D721Med (cell line): ENCODE measurements around the gene PTPN6.

ENCODE experiments used
- DNase-seq: peaks from one replicate; pipeline ENCODE4 v3.0.0; 2011; ENCODE audit warnings: low spot score; ENCODE audit not compliant: insufficient read length
- FAIRE-seq: peaks from 2 replicates; lab custom pipeline; 2011; peaks lifted over from hg19 to GRCh38; lab: Jason Lieb, UNC
- CTCF ChIP-seq: IDR thresholded peaks from 2 replicates; pipeline ENCODE4 v1.5.1; 2012; ENCODE audit warnings: mild to moderate bottlenecking, control low read depth; ENCODE audit not compliant: insufficient read depth; ENCODE audit errors: missing control alignments

Gene PTPN6

DNA sequence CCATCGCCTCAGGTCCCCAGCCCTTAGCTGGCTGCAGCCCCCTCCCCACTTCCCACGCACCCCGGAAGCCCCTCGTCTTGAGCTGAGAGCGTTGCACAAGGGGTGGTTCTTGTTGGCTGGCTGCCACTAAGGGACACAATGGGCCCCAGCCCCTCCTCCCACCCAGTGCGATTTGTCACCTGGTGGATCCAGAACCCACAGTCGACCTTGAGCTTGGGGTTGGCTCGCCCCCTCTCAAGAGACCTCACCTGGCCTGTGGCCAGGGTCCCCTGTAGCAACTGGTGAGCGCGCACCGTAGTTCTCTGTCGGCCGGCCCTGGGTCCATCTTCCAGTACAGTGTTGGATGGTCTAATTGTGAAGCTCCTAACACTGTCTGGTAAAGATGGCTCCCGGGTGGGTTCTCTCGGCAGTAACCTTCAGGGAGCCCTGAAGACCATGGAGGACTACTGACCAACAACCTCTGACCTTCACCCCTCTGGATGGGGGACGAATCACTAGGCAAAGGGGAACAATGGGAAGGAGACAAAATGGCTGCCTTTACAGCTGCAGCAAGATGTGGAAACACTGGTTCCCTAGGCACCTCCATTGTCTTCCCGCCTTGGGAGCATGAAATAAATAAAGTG, 12.7 kb downstream of the PTPN6 start:
- no peak for TF ChIP-seq CTCF
- no peak for FAIRE-seq
- DNase-seq: no peak

DNA sequence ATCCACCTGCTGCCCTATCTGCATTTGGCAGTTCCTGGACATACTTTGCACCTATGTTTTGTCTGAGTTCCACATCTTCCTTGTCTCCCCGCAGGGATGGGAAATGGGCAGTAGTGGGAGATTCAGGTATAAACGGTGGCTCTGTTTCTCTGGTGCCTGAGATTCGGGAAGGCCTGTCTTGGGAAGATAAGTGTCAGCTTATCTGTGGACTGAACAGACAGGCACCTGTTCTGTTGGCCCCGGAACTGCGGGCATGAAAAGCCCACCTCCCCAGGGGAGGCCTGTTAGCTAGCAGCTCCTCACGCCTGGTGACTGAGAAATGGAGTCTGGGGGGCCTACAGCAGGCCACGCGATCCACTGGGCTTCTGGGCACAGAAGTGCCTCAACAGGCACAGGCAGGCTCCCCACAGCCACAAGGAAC, 13.5 kb downstream of the PTPN6 start:
- DNase-seq (no peak), FAIRE-seq (no peak)
- no peak for TF ChIP-seq CTCF

GRCh38 chr12:6965026-6965661, 14.0 kb downstream of the PTPN6 start:
- FAIRE-seq (no peak), DNase-seq (peak; percentile 92)
- TF ChIP-seq CTCF: peak; percentile 96

GRCh38 chr12:6965714-6966113, 14.6 kb downstream of the PTPN6 start:
- no peak for TF ChIP-seq CTCF
- no peak for FAIRE-seq

GRCh38 chr12:6966351-6966750, 15.2 kb downstream of the PTPN6 start:
- TF ChIP-seq CTCF: no peak
- DNase-seq: no peak
- FAIRE-seq: no peak

More at GRCh38 chr12:6965714-6966113, 14.6 kb downstream of the PTPN6 start:
- DNase-seq: no peak

DNA sequence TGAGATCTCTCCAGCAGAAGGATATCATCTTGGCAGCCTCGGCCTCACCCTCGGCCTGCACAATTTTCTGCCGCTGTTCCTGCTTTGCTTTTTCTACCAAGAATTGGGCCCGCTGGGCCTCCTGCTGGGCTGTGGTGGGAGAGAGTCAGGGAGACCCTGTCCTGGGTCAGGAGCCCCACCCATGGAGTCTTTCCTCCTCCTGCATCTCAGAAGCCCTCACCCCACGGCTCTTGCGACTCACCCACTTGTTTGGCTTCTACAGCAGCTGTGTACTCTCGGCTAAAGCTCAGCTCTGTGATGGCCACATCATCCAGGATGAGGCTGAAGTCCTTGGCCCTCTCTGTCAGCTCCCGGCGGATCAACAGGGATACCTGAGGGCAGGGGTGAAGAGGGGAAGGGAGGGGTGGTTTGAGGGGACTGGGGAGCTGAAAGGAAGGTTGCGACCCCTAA, 16.5 kb downstream of the PTPN6 start:
- DNase-seq (no peak), FAIRE-seq (no peak)
- TF ChIP-seq CTCF: no peak

DNA sequence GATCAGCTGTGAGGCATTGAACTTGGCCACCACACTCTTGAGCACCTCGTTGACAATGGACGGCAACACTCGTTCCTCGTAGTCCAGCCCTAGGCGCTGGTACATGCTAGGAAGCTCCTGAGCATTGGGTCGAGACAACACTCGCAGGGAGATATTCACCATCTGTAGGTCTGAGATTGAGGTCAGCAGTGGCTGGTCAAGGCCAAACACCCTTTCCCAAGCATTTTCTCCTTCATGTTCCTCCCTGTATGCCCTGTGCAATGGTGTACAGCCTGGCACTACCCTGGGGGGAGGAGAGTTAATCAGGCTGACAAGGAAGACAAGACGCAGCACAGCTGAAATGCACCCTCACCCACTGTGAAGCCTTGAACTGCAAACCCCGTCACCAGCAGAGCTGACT, 17.3 kb downstream of the PTPN6 start:
- DNase-seq: no peak
- no peak for TF ChIP-seq CTCF
- no peak for FAIRE-seq
